ENCODE results near the gene PLTP.

DNA sequence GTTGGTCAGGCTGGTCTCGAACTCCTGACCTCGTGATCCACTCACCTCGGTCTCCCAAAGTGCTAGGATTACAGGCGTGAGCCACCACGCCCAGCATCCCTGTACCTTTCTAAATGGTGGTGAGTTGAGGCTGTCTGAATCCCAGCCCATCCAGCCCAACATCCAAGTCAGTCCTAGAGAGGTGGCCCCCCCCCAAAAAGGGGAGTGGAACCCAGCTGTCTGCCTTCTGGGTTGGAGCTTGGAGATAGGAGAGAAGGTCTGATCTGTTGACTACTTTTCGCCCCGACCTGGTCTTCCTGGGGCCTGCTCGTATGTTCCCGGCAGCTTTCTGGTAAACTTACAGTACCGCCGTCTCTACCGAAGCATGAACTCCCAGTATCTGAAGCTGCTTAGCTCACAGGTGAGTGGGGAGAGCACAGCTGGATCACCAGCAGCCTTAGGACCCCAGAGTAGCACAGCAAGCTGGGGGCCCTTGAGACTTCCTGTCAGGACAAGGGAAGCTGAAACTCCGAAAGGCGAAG, 15.3 kb downstream of the PLTP start:
- TF ChIP-seq, protein P1, sequence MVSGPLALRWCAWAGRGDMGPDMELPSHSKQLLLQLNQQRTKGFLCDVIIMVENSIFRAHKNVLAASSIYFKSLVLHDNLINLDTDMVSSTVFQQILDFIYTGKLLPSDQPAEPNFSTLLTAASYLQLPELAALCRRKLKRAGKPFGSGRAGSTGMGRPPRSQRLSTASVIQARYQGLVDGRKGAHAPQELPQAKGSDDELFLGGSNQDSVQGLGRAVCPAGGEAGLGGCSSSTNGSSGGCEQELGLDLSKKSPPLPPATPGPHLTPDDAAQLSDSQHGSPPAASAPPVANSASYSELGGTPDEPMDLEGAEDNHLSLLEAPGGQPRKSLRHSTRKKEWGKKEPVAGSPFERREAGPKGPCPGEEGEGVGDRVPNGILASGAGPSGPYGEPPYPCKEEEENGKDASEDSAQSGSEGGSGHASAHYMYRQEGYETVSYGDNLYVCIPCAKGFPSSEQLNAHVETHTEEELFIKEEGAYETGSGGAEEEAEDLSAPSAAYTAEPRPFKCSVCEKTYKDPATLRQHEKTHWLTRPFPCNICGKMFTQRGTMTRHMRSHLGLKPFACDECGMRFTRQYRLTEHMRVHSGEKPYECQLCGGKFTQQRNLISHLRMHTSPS (CRISPR knock-in tag; IDR thresholded peaks at IDR 0.05; ENCODE audit: low read depth): no peak
- TF ChIP-seq TAF1 (CRISPR knock-in tag; IDR thresholded peaks at IDR 0.05) (no peak), HES4 (CRISPR knock-in tag; IDR thresholded peaks at IDR 0.05; ENCODE audit: borderline replicate concordance) (no peak), KDM1A (CRISPR knock-in tag; IDR thresholded peaks at IDR 0.05) (no peak)

All from HepG2 (cell line).